Measurements from ENCODE around the gene AFAP1.

- TF ChIP-seq REST (IDR thresholded peaks at IDR 0.05; ENCODE audit: insufficient read depth in 1 of 2, low read depth in 2 of 2, low read length in 2 of 2) (no peak), SIN3A (IDR thresholded peaks at IDR 0.05; ENCODE audit: borderline replicate concordance, insufficient read depth, low read length) (no peak), TAF1 (IDR thresholded peaks at IDR 0.05; ENCODE audit: borderline replicate concordance, insufficient read depth, low read length) (no peak), POLR2AphosphoS5 (IDR thresholded peaks at IDR 0.05; ENCODE audit: low read depth, low read length) (no peak)
These were observed 6.2 kb upstream of the AFAP1 start for GRCh38 chr4:7945709-7946380.

Data from PFSK-1 (cell line).